ENCODE results near the gene NLGN3.
A peak's percentile ranks its signal among the peaks of the same experiment; 100 is the strongest.

The NLGN3 gene

DNA sequence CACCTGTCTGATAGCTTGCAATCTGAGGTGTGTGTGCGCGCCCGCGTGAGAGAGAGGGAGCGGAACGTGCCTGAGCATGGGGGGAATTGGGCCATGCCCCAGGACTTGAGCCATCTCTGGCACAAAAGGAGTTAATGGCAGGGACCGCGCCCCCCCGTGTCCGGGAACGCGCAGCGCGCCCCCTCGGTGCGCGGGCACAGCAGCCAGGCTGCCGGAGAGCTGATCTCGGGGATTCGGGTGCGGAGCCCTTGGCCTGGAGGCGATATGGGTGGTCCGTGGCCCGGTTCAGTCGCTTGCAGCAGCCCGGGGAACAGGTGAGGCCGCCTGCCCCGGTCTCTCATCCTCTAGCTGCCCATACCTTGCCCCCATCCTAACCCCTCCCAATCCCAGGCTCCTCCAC lies at the start of gene NLGN3:
NLGN3 (plus strand) TSS at position 191 of the 400 bp plus-strand sequence. CDS start 2,909 bp downstream, outside the sequence.
- DNase-seq = no peak

GRCh38 chrX:71095033-71095432 lies 49.6 kb upstream of the NLGN3 start:
- DNase-seq = no peak

DNA sequence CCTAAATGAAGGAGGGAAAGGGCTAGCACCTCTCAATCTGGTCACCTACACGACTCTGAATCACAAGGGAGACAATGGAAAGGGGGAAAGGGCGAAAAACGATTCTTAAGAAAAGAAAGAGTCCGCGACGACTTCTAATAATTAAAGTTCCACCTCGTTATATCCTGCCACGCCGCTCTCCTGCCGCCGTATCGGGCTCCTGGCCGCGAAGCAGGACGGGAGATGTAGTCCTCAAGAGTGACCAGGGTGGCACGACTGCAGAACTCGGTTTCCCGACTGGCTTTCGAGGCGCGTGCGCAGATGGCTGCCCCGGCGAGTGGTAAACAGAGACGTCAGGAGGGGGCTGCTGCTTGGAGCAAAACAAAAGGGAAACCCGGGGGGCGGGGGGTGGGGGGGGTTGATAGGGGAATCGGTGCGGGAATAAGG lies 49.1 kb upstream of the NLGN3 start, which contains the start of gene FOXO4:
FOXO4 (plus strand) TSS at position 297 of the 426 bp plus-strand sequence. CDS start 678 bp downstream, outside the sequence.
- DNase-seq = peak; percentile 91

DNA sequence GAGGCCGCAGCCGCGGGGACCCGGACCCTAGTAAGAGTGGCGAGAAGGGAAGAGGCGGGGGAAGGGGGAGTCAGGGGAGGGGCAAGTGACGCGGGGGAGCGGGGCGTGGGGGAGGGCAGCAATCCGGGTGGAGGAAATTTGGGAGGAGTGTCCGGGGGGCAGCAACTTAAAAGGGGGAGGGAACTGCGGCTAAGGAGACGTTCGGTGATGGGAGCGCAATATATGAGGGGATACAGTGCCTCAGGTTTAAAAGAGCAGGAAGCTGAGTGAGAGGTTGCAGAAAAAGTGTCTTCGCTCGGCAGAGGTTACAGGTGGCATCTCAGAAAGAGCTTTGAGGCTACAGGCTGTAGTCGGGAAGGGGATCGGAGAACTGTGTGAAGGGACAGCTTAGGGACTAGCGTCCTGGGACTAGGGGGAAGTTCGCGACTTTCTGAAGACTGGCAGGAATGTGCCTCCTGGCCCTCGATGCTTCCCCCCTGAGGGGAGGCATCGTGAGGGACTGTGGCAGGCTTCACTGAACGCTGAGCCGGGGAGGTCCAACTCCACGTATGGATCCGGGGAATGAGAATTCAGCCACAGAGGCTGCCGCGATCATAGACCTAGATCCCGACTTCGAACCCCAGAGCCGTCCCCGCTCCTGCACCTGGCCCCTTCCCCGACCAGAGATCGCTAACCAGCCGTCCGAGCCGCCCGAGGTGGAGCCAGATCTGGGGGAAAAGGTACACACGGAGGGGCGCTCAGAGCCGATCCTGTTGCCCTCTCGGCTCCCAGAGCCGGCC lies 48.5 kb upstream of the NLGN3 start:
- DNase-seq = peak; percentile 79

DNA sequence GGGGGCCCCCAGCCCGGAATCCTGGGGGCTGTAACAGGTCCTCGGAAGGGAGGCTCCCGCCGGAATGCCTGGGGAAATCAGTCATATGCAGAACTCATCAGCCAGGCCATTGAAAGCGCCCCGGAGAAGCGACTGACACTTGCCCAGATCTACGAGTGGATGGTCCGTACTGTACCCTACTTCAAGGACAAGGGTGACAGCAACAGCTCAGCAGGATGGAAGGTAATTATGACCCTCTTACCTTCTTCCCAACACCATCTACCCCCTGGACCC lies 47.9 kb upstream of the NLGN3 start:
- DNase-seq = no peak

GRCh38 chrX:71098302-71098701 lies 46.3 kb upstream of the NLGN3 start:
- peak; percentile 80 for DNase-seq

GRCh38 chrX:71098951-71099506 lies 45.6 kb upstream of the NLGN3 start:
- no peak for DNase-seq

DNA sequence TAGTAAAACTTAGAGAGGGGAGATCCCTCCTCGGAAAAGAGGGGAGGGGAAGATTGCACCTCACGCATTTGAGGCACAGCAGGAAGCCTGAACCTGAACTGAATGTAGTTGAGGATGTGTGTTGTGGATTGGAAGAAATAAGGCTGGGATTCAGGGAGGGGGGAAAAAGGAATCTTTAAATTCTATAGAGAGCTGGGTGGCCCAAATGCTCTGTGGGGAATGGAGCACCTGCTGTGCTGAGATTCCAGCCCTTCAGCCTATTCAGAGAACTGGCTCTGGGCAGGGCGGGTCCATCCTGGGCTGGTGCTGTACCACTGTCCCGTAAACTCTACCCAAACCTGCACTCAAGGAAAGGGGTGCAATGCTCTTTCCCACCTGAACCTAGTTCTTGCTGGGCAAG lies 44.9 kb upstream of the NLGN3 start:
- DNase-seq = no peak

GRCh38 chrX:71100581-71101505 lies 43.8 kb upstream of the NLGN3 start:
- no peak for DNase-seq

DNA sequence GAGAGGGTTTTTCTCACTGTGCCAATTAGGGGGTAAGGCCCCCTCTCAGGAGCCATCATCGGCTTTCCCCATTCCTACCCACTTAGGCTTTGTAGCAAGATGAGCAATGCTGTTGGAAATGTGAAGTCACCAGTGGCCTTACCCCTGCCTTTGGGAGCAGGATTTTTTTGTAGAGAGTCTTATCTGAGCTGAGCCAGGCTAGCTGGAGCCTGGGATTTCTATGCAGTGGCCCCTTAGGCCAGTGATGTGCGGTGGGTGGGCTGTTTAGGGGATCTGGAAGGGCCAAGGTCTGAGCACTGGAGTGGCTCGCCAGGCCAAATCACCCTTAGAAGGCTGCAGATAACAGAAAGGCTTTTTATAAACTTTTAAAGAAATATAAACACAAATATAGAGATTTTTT lies 42.3 kb upstream of the NLGN3 start:
- no peak for DNase-seq

- DNase-seq = peak; percentile 70
Measured at GRCh38 chrX:71103110-71103983, 41.3 kb upstream of the NLGN3 start.

- DNase-seq = peak; percentile 42
Measured at GRCh38 chrX:71105628-71106027, 39.0 kb upstream of the NLGN3 start.

GRCh38 chrX:71106427-71106826 lies 38.2 kb upstream of the NLGN3 start, which contains the start of gene CXorf65:
CXorf65 (minus strand) TSS chrX:71106740; CDS start chrX:71106556, 184 bp downstream.
- peak; percentile 48 for DNase-seq

- no peak for DNase-seq
Measured at GRCh38 chrX:71107245-71107644, 37.4 kb upstream of the NLGN3 start.

DNA sequence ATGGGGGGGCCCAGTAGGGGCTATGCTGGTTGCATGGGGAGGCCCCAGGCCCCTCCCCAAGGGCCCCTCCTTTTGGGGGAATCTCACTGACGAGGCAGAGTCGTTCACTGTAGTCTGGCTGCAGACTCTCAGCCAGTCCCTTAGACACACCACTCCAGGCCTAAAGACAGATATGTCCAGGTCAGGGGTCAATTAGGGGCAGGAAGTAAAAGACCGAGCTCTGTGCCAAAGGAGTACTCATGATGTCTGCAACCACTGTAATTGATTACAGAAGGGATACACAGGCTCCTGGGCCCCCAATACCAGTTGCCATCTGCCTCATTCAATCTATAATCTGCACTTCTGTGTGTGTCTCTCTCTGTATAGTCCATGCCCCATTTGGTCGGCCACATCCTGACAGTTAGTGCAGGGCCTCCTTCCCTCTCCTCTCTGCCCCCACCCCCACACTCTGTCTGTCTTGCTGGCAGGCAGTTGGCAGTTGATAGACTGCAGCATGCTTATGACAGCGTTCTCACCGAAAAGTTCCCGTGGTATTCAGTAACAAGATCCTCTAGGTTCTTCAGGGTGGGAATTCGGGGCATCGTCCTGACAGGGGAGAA lies 36.8 kb upstream of the NLGN3 start:
- peak; percentile 54 for DNase-seq

DNA sequence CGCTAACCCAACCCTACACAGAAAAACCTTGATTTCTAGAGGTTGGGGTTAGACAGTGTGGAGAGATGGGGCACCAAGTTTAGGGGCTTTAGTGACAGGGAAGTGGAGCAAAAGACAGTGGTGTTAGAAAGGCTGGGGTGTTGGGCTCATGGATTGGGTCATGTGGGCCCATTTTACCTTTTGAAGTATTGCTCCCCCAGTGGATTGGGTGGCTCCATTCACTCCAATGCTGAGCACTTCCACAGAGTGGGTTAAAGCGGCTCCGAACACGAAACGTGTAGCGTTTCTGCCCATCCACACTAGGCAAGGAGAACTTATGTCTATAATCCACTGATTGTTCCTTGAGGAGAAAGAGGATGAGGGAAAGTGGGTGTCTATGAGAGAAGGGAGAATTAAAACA lies 35.6 kb upstream of the NLGN3 start:
- DNase-seq = peak; percentile 37

DNA sequence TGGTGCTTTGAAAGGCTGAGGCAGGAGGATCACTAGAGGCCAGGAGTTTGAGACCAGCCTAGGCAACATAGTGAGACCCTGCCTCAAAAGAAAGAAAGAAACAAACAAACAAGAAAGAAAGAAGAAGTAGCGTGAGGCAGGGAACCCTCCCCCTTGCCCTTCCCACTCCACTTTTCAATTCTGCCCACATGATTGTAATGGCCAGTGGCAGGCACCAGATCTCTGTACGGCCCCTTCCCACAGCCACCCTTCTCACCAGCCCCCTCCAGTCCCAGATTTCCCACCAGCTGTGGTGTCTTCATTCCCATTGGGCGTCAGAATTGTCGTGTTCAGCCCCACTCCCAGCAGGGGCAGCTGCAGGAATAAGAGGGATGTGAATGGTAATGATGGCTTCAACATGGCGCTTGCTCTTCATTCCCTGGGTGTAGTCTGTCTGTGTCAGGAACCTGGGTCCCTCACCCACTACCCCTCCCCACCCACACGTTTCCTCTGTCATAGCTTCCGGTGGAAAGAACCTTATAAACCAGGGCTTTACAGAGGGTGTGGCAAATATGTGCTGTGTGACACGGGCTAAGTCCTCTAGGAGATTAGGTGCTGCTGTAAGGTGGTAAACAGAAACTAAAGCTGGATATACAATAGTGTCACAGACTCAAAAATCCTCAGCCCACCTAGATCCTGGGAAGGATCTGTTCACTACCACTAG lies 33.3 kb upstream of the NLGN3 start, which contains the start of gene IL2RG:
IL2RG (minus strand) TSS at position 437 of the 703 bp plus-strand sequence; CDS start at position 399, 38 bp downstream.
- DNase-seq = peak; percentile 90

DNA sequence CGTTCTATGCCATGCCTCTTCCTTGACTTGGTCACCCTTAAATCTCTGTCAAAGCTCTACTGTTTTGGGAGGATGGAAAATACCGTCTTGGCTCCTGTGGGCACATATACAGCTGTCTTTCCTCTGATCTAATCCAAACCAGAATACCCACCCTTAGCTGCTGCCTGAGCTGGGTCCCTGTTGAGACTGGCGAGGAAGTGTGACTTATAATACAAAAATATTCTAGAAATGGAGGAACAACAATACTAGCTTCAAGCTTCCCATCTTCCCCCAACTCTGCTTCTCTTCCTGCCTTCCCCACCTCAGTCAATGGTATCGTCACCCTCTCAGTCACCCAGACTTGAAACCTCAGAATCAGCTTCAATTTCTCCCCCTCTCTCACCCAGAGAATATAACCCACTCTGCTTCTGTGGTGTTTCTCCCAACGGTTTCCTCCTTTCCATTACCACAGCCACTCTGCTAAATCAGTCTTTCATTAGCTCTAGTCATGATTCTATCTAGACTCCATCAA lies 32.7 kb upstream of the NLGN3 start:
- DNase-seq = peak; percentile 61

DNA sequence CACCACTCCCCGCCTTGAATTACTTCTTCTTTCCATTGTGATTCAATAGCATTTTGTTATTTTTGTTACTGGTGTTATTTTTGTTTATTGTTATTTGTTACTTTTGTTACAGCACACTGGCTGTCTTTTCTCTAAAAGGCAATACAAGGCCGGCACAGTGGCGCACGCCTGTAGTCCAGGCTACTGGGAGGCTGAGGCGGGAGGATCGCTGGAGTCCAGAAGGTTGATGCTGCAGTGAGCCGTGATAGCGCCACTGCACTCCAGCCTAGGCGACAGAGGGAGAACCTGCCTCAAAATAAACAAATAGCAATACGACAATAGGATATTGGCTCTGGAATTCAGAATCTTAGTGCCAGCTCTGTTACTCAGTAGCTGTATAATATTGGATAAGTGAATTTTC lies 27.3 kb upstream of the NLGN3 start:
- DNase-seq = no peak

DNA sequence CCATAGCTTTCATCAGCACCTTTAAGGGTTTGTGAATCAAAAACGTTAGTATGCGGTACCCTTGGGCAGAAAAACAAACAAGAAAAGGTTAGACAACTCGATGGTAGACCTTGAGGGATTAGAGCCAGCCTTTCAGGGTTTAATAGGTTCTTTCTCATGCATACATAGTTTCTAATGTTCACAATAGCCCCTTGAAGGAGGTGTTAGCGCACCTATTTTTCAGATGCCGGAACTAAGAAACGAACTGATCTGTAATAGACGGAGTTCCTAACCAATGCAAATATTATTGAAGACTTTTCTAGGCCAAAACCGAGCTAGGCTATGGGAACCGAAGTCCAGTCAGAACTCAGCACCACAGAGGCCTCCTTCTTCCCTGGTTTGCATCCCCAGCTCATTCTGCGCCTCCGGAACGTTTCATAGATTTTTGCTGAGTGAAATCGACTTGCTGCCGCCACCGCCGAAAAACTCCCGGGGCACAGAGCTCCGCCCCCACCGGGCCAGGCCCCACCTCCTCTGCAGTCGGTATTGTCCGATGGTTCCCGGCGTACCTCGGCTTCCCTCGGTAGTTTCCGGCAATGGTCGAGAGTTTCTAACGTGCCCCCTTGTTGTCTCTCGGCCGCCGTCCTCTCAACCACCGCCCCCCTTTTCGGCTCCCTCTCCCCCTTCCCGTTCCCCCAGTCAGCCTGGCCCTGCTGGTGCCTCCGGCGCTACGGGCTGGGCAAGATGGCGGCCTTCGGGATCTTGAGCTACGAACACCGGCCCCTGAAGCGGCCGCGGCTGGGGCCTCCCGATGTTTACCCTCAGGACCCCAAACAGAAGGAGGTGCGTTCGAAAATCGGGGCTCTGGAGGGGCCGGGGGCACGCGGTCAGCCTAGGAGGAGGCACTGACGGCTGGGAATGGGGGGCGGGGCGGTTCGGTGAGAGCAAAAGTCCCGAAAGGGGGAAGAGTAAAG lies 26.3 kb upstream of the NLGN3 start, which contains the start of gene MED12:
MED12 (plus strand) TSS at position 565 of the 953 bp plus-strand sequence; CDS start at position 724, 159 bp downstream.
- peak; percentile 86 for DNase-seq

All from CD4-positive, alpha-beta T cell treated with Interleukin-12 subunit alpha and Interleukin-12 subunit beta, for 1 hour (primary cell).